ENCODE results near the gene RPL10A.

RPL10A gene

GRCh38 chr6:35519313-35520015 lies 51.3 kb downstream of the RPL10A start:
- H3K4me3 ChIP-seq = no peak overlapping the region
- no peak for DNase-seq (ENCODE audit: low spot score)
- TF ChIP-seq CTCF (IDR thresholded peaks at IDR 0.05) = no peak
- H3K27ac ChIP-seq = no peak overlapping the region

Measured in coronary artery (tissue), 2 donors.